Measurements from ENCODE around the gene IFITM5. TPM values are rescaled to one million over a fixed set of nuclear protein-coding genes. Genes with fewer than 3 reads are reported as not detected.
A peak's percentile ranks its signal among the peaks of the same experiment; 100 is the strongest.

IFITM5 gene
- total and polyA plus RNA-seq, 7 donors = not detected

GRCh38 chr11:295351-296170 is 3.8 kb downstream of the IFITM5 start:
- H3K36me3 ChIP-seq = peaks cover 0 to 14% (median 0%) of the 10 kb centered on the region in 4 donors
- DNase-seq = peak; percentile 59
- H3K9me3 ChIP-seq = no peaks in the 10 kb centered on the region
- no peak for TF ChIP-seq CTCF (IDR thresholded peaks at IDR 0.05)
- H3K4me1 ChIP-seq = no peaks in the 10 kb centered on the region
- H3K27me3 ChIP-seq = peaks cover 22 to 51% (median 28%) of the 10 kb centered on the region in 3 donors
- H3K4me3 ChIP-seq = no peak overlapping the region
- intact Hi-C loops (cut with DNase I) = no loop called here
- H3K27ac ChIP-seq = no peak overlapping the region
- 84 to 86% methylated on average over 26 of the region's 26 CpGs for WGBS, 2 donors

- H3K27me3 ChIP-seq = peaks cover 18 to 43% (median 21%) of the 10 kb centered on the region in 3 donors
- WGBS, 2 donors = 88 to 95% methylated on average over 16 of the region's 16 CpGs
- H3K4me1 ChIP-seq = peaks cover 0 to 6% (median 2%) of the 10 kb centered on the region in 4 donors
- TF ChIP-seq POLR2AphosphoS5 (IDR thresholded peaks at IDR 0.05) = no peak
- TF ChIP-seq POLR2A (IDR thresholded peaks at IDR 0.05) = no peak
- TF ChIP-seq EP300 (IDR thresholded peaks at IDR 0.05) = no peak
- no peak overlapping the region for H3K27ac ChIP-seq
- peak; percentile 60 for DNase-seq
- H3K36me3 ChIP-seq = peaks cover 0 to 14% (median 0%) of the 10 kb centered on the region in 4 donors
- no peak overlapping the region for H3K4me3 ChIP-seq
- no peaks in the 10 kb centered on the region for H3K9me3 ChIP-seq
- intact Hi-C loops (cut with DNase I) = no loop called here
Observed at GRCh38 chr11:294780-295179, 4.5 kb downstream of the IFITM5 start.

- H3K27ac ChIP-seq = no peak overlapping the region
- TF ChIP-seq CTCF (IDR thresholded peaks at IDR 0.05) (no peak), POLR2A (IDR thresholded peaks at IDR 0.05) (no peak)
- H3K4me3 ChIP-seq = no peak overlapping the region
- H3K4me1 ChIP-seq = peaks cover 0 to 12% (median 8%) of the 10 kb centered on the region in 4 donors
- intact Hi-C loops (cut with DNase I) = no loop called here
- DNase-seq = peak; percentile 48
- H3K36me3 ChIP-seq = peaks cover 0 to 14% (median 0%) of the 10 kb centered on the region in 4 donors
- 91 to 92% methylated on average over 27 of the region's 27 CpGs for WGBS, 2 donors
- no peaks in the 10 kb centered on the region for H3K9me3 ChIP-seq
- peaks cover 11 to 35% (median 14%) of the 10 kb centered on the region in 3 donors for H3K27me3 ChIP-seq
Observed at GRCh38 chr11:293852-294661, 5.3 kb downstream of the IFITM5 start.

GRCh38 chr11:293271-293851 is 6.0 kb downstream of the IFITM5 start:
- WGBS, 2 donors = 89% methylated on average over 18 of the region's 18 CpGs
- Histone ChIP-seq H3K4me3 (no peak overlapping the region), H3K36me3 (peaks cover 0 to 14% (median 0%) of the 10 kb centered on the region in 4 donors), H3K4me1 (peaks cover 0 to 14% (median 11%) of the 10 kb centered on the region in 4 donors), H3K27me3 (peaks cover 4 to 31% (median 7%) of the 10 kb centered on the region in 3 donors), H3K9me3 (no peaks in the 10 kb centered on the region), H3K27ac (no peak overlapping the region)
- intact Hi-C loops (cut with DNase I) = no loop called here
- TF ChIP-seq POLR2A (IDR thresholded peaks at IDR 0.05) (no peak), POLR2AphosphoS5 (IDR thresholded peaks at IDR 0.05) (no peak), CTCF (IDR thresholded peaks at IDR 0.05) (no peak)
- peak; percentile 61 for DNase-seq

Measured in sigmoid colon (tissue), 7 donors.